Stimulated activated CD4-positive, alpha-beta T cell treated with anti-CD3 and anti-CD28 coated beads, Interleukin-15, amount 100 ng/mL, for 48 hours (primary cell): ENCODE results near the gene UBAC2.

Source experiments
- DNase-seq, 2 donors: peaks; one replicate each; pipeline ENCODE4 v3.0.0-alpha.2; 2020; ENCODE audit warnings: low read depth in 2 of 2

The UBAC2 gene

GRCh38 chr13:99200432-99201167 is at the start of gene UBAC2:
UBAC2 (plus strand) TSS chr13:99200854; CDS start chr13:99200909, 55 bp downstream.
- DNase-seq, result peak; percentile 92 to 93

GRCh38 chr13:99151516-99151915 is 49.1 kb upstream of the UBAC2 start:
- DNase-seq, result no peak

- no peak for DNase-seq
Measured at GRCh38 chr13:99153219-99153618, 47.4 kb upstream of the UBAC2 start.

GRCh38 chr13:99154064-99154463 is 46.6 kb upstream of the UBAC2 start:
- no peak for DNase-seq

GRCh38 chr13:99155821-99156220 is 44.8 kb upstream of the UBAC2 start:
- no peak for DNase-seq

GRCh38 chr13:99157046-99157445 is 43.6 kb upstream of the UBAC2 start:
- DNase-seq, result no peak

- no peak for DNase-seq
Measured at GRCh38 chr13:99158846-99159245, 41.8 kb upstream of the UBAC2 start.

- DNase-seq, result no peak
Measured at GRCh38 chr13:99159331-99160061, 41.2 kb upstream of the UBAC2 start.

GRCh38 chr13:99160415-99160814 is 40.2 kb upstream of the UBAC2 start:
- no peak for DNase-seq

- no peak for DNase-seq
Measured at GRCh38 chr13:99161512-99161911, 39.1 kb upstream of the UBAC2 start.

GRCh38 chr13:99162567-99163361 is 37.9 kb upstream of the UBAC2 start:
- no peak for DNase-seq

GRCh38 chr13:99164226-99164625 is 36.4 kb upstream of the UBAC2 start:
- no peak for DNase-seq

GRCh38 chr13:99165753-99166587 is 34.7 kb upstream of the UBAC2 start:
- no peak for DNase-seq

- no peak for DNase-seq
Measured at GRCh38 chr13:99172951-99173350, 27.7 kb upstream of the UBAC2 start.

- DNase-seq, result no peak
Measured at GRCh38 chr13:99173606-99174005, 27.0 kb upstream of the UBAC2 start.

GRCh38 chr13:99174533-99175100 is 26.0 kb upstream of the UBAC2 start:
- no peak for DNase-seq

GRCh38 chr13:99176309-99177276 is 24.1 kb upstream of the UBAC2 start:
- DNase-seq, result peak; percentile 58 to 73

- no peak for DNase-seq
Measured at GRCh38 chr13:99178636-99179035, 22.0 kb upstream of the UBAC2 start.

GRCh38 chr13:99179460-99179859 is 21.2 kb upstream of the UBAC2 start:
- DNase-seq, result no peak

GRCh38 chr13:99182439-99182838 is 18.2 kb upstream of the UBAC2 start:
- DNase-seq, result no peak
